ENCODE measurements around the gene KIF18B. TPM values are rescaled to one million over a fixed set of nuclear protein-coding genes. Genes with fewer than 3 reads are reported as not detected.

Gene KIF18B
- total and polyA plus RNA-seq, 2 of the 13 experiments (the other 11 are each of a cell fraction or from before 2014, with no cell fraction given): 15.2 to 15.3 TPM

DNA sequence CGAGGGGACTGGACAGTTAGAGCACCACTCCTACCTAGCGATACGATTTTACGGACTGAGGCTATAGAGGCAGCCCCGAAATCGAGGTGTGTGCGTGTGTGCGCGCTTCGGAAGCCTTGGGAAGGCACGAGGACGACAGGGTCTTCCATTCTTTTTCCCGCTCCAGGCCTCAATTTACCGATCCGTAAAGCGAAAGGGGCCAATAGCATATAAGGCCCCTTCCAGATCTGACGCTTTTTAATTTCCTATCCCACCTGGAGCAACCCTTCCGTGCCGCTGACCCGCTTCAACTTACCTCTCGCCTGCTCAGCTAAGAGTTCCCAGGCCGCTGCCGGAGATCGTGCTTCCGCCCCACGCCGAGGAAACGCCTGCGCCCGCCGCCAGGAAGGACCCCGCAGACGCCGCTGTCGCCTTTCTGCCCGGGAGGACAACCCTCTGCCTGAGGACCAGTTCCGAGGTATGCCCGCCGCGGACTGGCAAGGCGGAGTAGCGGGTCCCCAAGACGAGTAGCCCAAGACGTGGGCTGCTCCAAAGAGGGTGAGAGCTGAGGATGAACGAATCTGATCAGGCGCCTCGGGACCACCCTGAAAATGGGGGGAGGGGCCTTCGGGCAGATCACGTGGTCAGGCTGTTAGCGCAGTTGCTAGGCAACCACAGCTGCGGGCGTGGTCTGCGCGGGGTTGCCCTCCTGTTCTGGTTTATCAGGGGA lies 48.3 kb downstream of the KIF18B start, which contains the start of gene EFTUD2 (continued):
- TF ChIP-seq, protein P1, sequence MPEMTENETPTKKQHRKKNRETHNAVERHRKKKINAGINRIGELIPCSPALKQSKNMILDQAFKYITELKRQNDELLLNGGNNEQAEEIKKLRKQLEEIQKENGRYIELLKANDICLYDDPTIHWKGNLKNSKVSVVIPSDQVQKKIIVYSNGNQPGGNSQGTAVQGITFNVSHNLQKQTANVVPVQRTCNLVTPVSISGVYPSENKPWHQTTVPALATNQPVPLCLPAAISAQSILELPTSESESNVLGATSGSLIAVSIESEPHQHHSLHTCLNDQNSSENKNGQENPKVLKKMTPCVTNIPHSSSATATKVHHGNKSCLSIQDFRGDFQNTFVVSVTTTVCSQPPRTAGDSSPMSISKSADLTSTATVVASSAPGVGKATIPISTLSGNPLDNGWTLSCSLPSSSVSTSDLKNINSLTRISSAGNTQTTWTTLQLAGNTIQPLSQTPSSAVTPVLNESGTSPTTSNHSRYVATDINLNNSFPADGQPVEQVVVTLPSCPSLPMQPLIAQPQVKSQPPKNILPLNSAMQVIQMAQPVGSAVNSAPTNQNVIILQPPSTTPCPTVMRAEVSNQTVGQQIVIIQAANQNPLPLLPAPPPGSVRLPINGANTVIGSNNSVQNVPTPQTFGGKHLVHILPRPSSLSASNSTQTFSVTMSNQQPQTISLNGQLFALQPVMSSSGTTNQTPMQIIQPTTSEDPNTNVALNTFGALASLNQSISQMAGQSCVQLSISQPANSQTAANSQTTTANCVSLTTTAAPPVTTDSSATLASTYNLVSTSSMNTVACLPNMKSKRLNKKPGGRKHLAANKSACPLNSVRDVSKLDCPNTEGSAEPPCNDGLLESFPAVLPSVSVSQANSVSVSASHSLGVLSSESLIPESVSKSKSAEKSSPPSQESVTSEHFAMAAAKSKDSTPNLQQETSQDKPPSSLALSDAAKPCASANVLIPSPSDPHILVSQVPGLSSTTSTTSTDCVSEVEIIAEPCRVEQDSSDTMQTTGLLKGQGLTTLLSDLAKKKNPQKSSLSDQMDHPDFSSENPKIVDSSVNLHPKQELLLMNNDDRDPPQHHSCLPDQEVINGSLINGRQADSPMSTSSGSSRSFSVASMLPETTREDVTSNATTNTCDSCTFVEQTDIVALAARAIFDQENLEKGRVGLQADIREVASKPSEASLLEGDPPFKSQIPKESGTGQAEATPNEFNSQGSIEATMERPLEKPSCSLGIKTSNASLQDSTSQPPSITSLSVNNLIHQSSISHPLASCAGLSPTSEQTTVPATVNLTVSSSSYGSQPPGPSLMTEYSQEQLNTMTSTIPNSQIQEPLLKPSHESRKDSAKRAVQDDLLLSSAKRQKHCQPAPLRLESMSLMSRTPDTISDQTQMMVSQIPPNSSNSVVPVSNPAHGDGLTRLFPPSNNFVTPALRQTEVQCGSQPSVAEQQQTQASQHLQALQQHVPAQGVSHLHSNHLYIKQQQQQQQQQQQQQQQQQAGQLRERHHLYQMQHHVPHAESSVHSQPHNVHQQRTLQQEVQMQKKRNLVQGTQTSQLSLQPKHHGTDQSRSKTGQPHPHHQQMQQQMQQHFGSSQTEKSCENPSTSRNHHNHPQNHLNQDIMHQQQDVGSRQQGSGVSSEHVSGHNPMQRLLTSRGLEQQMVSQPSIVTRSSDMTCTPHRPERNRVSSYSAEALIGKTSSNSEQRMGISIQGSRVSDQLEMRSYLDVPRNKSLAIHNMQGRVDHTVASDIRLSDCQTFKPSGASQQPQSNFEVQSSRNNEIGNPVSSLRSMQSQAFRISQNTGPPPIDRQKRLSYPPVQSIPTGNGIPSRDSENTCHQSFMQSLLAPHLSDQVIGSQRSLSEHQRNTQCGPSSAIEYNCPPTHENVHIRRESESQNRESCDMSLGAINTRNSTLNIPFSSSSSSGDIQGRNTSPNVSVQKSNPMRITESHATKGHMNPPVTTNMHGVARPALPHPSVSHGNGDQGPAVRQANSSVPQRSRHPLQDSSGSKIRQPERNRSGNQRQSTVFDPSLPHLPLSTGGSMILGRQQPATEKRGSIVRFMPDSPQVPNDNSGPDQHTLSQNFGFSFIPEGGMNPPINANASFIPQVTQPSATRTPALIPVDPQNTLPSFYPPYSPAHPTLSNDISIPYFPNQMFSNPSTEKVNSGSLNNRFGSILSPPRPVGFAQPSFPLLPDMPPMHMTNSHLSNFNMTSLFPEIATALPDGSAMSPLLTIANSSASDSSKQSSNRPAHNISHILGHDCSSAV (CRISPR knock-in tag; IDR thresholded peaks at IDR 0.05; ENCODE audit: borderline replicate concordance): no peak
- peak; percentile 93 for TF ChIP-seq ZNF780A (CRISPR knock-in tag; IDR thresholded peaks at IDR 0.05)
- TF ChIP-seq ZNF772 (CRISPR knock-in tag; IDR thresholded peaks at IDR 0.05): peak; percentile 97
- peak; percentile 73; the same call in 1 of the 2 replicates for TF ChIP-seq ZSCAN25 (CRISPR knock-in tag; IDR thresholded peaks at IDR 0.05)
- TF ChIP-seq TBL1XR1 (IDR thresholded peaks at IDR 0.05; ENCODE audit: borderline replicate concordance, low read length, partially characterized antibody): peak; percentile 46
- peak; percentile 65; the same call in 1 of the 2 replicates for TF ChIP-seq ZFP41 (CRISPR knock-in tag; IDR thresholded peaks at IDR 0.05; ENCODE audit: borderline replicate concordance)
- TF ChIP-seq POGZ (CRISPR knock-in tag; IDR thresholded peaks at IDR 0.05): peak; percentile 85
- TF ChIP-seq, protein P2, sequence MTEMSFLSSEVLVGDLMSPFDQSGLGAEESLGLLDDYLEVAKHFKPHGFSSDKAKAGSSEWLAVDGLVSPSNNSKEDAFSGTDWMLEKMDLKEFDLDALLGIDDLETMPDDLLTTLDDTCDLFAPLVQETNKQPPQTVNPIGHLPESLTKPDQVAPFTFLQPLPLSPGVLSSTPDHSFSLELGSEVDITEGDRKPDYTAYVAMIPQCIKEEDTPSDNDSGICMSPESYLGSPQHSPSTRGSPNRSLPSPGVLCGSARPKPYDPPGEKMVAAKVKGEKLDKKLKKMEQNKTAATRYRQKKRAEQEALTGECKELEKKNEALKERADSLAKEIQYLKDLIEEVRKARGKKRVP (CRISPR knock-in tag; IDR thresholded peaks at IDR 0.05): peak in 1 of 2 experiments; percentile 86; a peak in 2 of 4 replicates
- TF ChIP-seq ZNF451 (CRISPR knock-in tag; IDR thresholded peaks at IDR 0.05): peak; percentile 96
- TF ChIP-seq AFF4 (CRISPR knock-in tag; IDR thresholded peaks at IDR 0.05): no peak
- TF ChIP-seq ZIK1 (CRISPR knock-in tag; IDR thresholded peaks at IDR 0.05; ENCODE audit: borderline replicate concordance, low read depth): peak; percentile 89; the same call in 1 of the 2 replicates
- peak; percentile 97 for TF ChIP-seq POLR2G (IDR thresholded peaks at IDR 0.05; ENCODE audit: low read depth, low read length)
- peak; percentile 91; the same call in 1 of the 2 replicates for TF ChIP-seq AHR (CRISPR knock-in tag; IDR thresholded peaks at IDR 0.05)
- TF ChIP-seq RBM22 (optimal IDR thresholded peaks at IDR 0.05; ENCODE audit: low read length): peak; percentile 54
- TF ChIP-seq CBX2 (IDR thresholded peaks at IDR 0.05; ENCODE audit: low read depth, low read length): no peak
- TF ChIP-seq CBX2 (CRISPR knock-in tag; IDR thresholded peaks at IDR 0.05; ENCODE audit: low read depth): no peak
